Measurements from ENCODE around the gene PAX6.
"Not testable (repeated sequence)": the region's sequence is repeated elsewhere in the genome, so short reads cannot be mapped to it uniquely, and the experiment has no call there.

PAX6 gene

DNA sequence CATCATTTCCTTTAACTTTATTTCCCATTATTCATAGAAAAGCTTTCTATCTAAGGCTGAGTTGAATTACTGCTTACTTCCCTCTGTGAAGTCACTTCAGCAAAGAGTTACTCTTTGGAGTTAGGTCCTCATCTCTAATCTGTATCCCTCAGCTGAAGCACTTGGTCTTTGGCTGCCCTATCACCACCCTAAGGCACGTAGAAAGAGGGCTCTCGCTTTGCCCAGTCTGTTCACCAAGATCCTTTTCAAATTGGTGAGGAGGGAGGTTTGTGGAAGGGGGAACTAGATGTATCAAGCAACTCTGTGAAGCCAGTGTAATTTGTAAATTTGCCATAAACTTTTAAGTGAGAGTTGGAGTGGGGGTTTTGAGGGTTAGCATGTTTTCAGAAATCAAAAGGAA lies 43.4 kb downstream of the PAX6 start:
- Histone ChIP-seq H3K36me3 (ENCODE audit: control insufficient read depth in 1 of 2, insufficient read depth in 2 of 2, low read length in 2 of 2) (no peaks in the 10 kb centered on the region), H3K27me3 (ENCODE audit: control insufficient read depth in 1 of 2, insufficient read depth in 2 of 2, low read length in 2 of 2) (no peaks in the 10 kb centered on the region), H3K4me3 (ENCODE audit: low read depth in 1 of 2, low read length in 2 of 2) (no peak overlapping the region), H3K4me1 (ENCODE audit: control insufficient read depth in 1 of 2, insufficient read depth in 2 of 2, low read length in 2 of 2) (no peaks in the 10 kb centered on the region), H3K9me3 (ENCODE audit: control insufficient read depth in 1 of 2, low read length in 2 of 2) (no peaks in the 10 kb centered on the region), H3K27ac (ENCODE audit: low read depth, low read length) (no peak overlapping the region), H3K9ac (ENCODE audit: low read depth in 1 of 2, low read length in 2 of 2) (no peak overlapping the region)

DNA sequence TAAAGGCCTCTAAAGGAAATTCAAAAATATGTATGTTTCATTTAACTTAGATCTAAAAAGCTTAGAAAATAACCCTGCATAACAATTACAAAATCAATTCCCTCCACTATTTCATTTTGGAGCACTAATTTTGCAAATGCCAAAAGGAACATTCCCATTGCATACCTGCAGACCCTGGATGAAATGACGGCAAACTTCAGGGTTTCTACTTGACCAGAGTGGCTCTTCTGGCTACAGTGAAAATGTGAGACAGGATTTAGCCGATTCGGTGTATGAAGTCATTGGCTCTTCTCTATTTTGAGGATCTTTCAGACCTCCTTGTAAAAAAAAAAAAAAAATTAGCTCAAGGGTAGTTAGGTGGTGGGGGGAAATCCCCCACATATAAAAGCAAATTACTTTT lies 44.1 kb downstream of the PAX6 start:
- Histone ChIP-seq H3K9ac (ENCODE audit: low read depth in 1 of 2, low read length in 2 of 2) (no peak overlapping the region), H3K27ac (ENCODE audit: low read depth, low read length) (no peak overlapping the region), H3K4me1 (ENCODE audit: control insufficient read depth in 1 of 2, insufficient read depth in 2 of 2, low read length in 2 of 2) (no peaks in the 10 kb centered on the region), H3K9me3 (ENCODE audit: control insufficient read depth in 1 of 2, low read length in 2 of 2) (no peaks in the 10 kb centered on the region), H3K4me3 (ENCODE audit: low read depth in 1 of 2, low read length in 2 of 2) (no peak overlapping the region), H3K27me3 (ENCODE audit: control insufficient read depth in 1 of 2, insufficient read depth in 2 of 2, low read length in 2 of 2) (no peaks in the 10 kb centered on the region), H3K36me3 (ENCODE audit: control insufficient read depth in 1 of 2, insufficient read depth in 2 of 2, low read length in 2 of 2) (no peaks in the 10 kb centered on the region)

DNA sequence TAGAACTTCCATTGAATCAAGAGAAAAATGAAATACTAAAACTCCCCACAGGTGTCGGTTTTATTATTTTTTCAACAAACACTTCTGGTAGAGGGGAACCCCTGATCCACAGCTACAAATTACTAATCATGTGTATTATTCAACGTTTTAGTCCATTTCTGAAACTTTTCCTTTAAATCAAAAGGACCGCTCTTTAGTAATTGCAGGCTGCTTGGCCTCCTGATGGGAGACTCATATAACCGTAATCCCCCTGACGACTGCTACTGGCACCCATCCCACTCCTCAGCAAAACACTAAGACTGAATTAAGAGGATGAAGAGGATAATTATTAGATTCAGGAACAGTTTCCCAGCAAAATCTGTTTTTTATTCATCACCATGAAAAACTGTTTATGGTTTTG lies 46.4 kb downstream of the PAX6 start:
- H3K9ac ChIP-seq (ENCODE audit: low read depth in 1 of 2, low read length in 2 of 2) = no peak overlapping the region
- no peaks in the 10 kb centered on the region for H3K36me3 ChIP-seq (ENCODE audit: control insufficient read depth in 1 of 2, insufficient read depth in 2 of 2, low read length in 2 of 2)
- H3K27ac ChIP-seq (ENCODE audit: low read depth, low read length) = no peak overlapping the region
- no peaks in the 10 kb centered on the region for H3K4me1 ChIP-seq (ENCODE audit: control insufficient read depth in 1 of 2, insufficient read depth in 2 of 2, low read length in 2 of 2)
- H3K9me3 ChIP-seq (ENCODE audit: control insufficient read depth in 1 of 2, low read length in 2 of 2) = no peaks in the 10 kb centered on the region
- no peak overlapping the region for H3K4me3 ChIP-seq (ENCODE audit: low read depth in 1 of 2, low read length in 2 of 2)
- no peaks in the 10 kb centered on the region for H3K27me3 ChIP-seq (ENCODE audit: control insufficient read depth in 1 of 2, insufficient read depth in 2 of 2, low read length in 2 of 2)

DNA sequence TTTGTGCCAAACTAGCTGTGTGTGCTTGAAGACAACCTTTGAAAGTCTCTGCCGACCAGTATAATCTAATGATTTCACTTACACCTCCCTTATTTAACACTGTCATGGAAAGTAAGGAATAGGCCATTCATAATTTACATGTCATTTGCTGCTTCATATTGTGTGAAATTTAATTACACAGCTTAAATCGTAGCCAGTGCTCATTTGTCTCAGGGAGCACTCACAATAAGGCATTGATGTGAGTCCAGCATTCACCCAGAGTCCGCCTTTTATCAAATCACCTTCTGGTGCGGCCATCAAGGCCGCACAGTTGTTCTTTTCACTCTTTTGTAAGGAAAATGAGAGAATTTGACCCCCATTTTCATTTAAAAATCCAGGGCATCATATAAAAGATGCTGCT lies 46.9 kb downstream of the PAX6 start:
- no peaks in the 10 kb centered on the region for H3K36me3 ChIP-seq (ENCODE audit: control insufficient read depth in 1 of 2, insufficient read depth in 2 of 2, low read length in 2 of 2)

DNA sequence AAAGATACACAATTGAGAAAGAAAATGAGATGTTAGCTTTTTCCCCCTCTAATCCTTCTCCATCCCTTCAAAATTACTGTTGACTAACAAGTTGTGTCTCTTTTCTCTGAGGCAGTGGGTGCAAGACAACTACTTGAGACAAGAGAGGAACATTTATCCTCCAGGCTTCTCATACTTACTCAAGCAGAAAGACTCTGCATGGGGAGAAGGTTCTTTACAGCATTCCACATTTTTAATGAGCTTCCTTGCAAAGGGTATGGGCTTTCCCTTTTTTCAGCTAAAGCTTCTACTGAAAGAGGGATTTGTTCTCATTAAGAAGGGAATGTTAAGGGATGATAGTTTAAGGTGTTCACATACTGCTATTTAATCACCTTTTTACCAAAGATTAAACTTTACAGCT lies 47.8 kb downstream of the PAX6 start:
- Histone ChIP-seq H3K9ac (ENCODE audit: low read depth in 1 of 2, low read length in 2 of 2) (no peak overlapping the region), H3K27ac (ENCODE audit: low read depth, low read length) (no peak overlapping the region), H3K27me3 (ENCODE audit: control insufficient read depth in 1 of 2, insufficient read depth in 2 of 2, low read length in 2 of 2) (no peaks in the 10 kb centered on the region), H3K9me3 (ENCODE audit: control insufficient read depth in 1 of 2, low read length in 2 of 2) (no peaks in the 10 kb centered on the region), H3K36me3 (ENCODE audit: control insufficient read depth in 1 of 2, insufficient read depth in 2 of 2, low read length in 2 of 2) (no peaks in the 10 kb centered on the region), H3K4me1 (ENCODE audit: control insufficient read depth in 1 of 2, insufficient read depth in 2 of 2, low read length in 2 of 2) (no peaks in the 10 kb centered on the region), H3K4me3 (ENCODE audit: low read depth in 1 of 2, low read length in 2 of 2) (no peak overlapping the region)

More for the DNA sequence above, 46.9 kb downstream of the PAX6 start:
- Histone ChIP-seq H3K27ac (ENCODE audit: low read depth, low read length) (no peak overlapping the region), H3K9me3 (ENCODE audit: control insufficient read depth in 1 of 2, low read length in 2 of 2) (no peaks in the 10 kb centered on the region), H3K4me3 (ENCODE audit: low read depth in 1 of 2, low read length in 2 of 2) (no peak overlapping the region), H3K27me3 (ENCODE audit: control insufficient read depth in 1 of 2, insufficient read depth in 2 of 2, low read length in 2 of 2) (no peaks in the 10 kb centered on the region), H3K9ac (ENCODE audit: low read depth in 1 of 2, low read length in 2 of 2) (no peak overlapping the region), H3K4me1 (ENCODE audit: control insufficient read depth in 1 of 2, insufficient read depth in 2 of 2, low read length in 2 of 2) (no peaks in the 10 kb centered on the region)

DNA sequence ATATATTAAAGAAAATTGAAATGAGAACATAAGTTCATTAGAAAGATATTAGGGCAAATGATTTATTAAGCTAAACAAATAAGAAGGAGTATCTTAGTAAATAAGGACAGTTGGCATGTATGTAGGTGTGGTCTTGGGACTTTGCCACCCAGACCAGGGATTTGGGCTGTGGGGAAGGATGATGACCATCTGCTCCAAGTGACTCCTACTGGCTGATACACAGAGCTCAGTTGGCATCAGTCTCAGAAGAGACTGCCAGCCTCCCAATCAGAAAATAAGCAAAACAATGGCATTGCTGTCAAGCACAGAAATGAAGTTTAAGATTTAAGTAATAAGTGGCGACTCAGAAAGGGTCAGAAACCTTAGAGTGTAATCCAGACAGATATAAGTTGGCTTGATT lies 49.5 kb downstream of the PAX6 start:
- H3K27me3 ChIP-seq (ENCODE audit: control insufficient read depth in 1 of 2, insufficient read depth in 2 of 2, low read length in 2 of 2) = no peaks in the 10 kb centered on the region
- H3K4me1 ChIP-seq (ENCODE audit: control insufficient read depth in 1 of 2, insufficient read depth in 2 of 2, low read length in 2 of 2) = no peaks in the 10 kb centered on the region
- H3K27ac ChIP-seq (ENCODE audit: low read depth, low read length) = no peak overlapping the region
- H3K36me3 ChIP-seq (ENCODE audit: control insufficient read depth in 1 of 2, insufficient read depth in 2 of 2, low read length in 2 of 2) = no peaks in the 10 kb centered on the region
- H3K9me3 ChIP-seq (ENCODE audit: control insufficient read depth in 1 of 2, low read length in 2 of 2) = no peaks in the 10 kb centered on the region
- no peak overlapping the region for H3K4me3 ChIP-seq (ENCODE audit: low read depth in 1 of 2, low read length in 2 of 2)
- no peak overlapping the region for H3K9ac ChIP-seq (ENCODE audit: low read depth in 1 of 2, low read length in 2 of 2)

DNA sequence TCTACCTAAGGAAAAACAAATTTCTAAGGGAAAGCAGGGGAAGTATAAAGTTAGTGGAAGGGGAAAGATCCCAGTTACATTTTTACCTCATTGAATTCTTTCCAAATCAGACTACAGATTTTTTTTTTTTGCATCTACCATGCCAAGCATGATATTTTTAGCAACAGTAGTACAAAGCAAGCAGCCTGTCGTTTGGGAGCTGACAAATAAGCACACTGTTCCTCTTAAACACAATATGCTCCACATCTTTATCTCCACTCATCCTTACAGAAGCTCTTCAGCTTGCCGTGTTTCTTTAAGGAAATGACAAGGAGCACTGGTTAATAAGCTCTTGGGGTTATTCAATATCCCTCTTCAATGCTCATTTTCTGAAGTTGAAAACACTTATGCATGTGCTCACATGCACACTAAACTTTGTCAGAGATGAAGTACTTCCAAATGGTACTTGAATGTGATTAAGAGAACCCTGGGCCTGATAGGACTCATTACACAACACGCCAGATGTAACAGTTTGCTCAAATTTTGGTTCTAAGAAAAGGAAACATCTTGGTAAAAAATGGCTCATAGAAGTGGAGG lies 53.8 kb downstream of the PAX6 start:
- H3K27me3 ChIP-seq (ENCODE audit: control insufficient read depth in 1 of 2, insufficient read depth in 2 of 2, low read length in 2 of 2) = no peaks in the 10 kb centered on the region
- no peaks in the 10 kb centered on the region for H3K4me1 ChIP-seq (ENCODE audit: control insufficient read depth in 1 of 2, insufficient read depth in 2 of 2, low read length in 2 of 2)
- no peak overlapping the region for H3K4me3 ChIP-seq (ENCODE audit: low read depth in 1 of 2, low read length in 2 of 2)
- no peak overlapping the region for H3K27ac ChIP-seq (ENCODE audit: low read depth, low read length)
- H3K9ac ChIP-seq (ENCODE audit: low read depth in 1 of 2, low read length in 2 of 2) = no peak overlapping the region
- no peaks in the 10 kb centered on the region for H3K36me3 ChIP-seq (ENCODE audit: control insufficient read depth in 1 of 2, insufficient read depth in 2 of 2, low read length in 2 of 2)
- H3K9me3 ChIP-seq (ENCODE audit: control insufficient read depth in 1 of 2, low read length in 2 of 2) = no peaks in the 10 kb centered on the region

DNA sequence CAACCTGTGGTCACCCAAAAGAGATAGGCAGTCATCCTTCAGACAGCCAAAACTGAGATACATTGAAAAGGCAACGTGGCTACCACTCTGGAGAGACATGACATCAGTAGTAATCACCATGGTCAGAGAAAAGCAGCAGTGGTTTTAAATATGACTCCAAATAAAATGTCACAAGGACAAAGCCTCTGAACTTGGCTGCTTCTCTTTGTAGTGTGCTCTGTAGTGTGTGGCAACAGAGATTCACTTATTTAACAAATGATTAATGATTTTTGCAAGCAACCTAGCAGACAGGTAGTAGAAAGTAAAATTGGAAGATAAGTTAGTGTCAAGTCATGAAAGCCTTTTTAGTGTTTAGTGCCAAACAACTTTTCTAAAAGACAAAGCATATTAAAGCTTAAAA lies 63.5 kb downstream of the PAX6 start:
- no peaks in the 10 kb centered on the region for H3K27me3 ChIP-seq (ENCODE audit: control insufficient read depth in 1 of 2, insufficient read depth in 2 of 2, low read length in 2 of 2)
- H3K9me3 ChIP-seq (ENCODE audit: control insufficient read depth in 1 of 2, low read length in 2 of 2) = no peaks in the 10 kb centered on the region
- H3K4me1 ChIP-seq (ENCODE audit: control insufficient read depth in 1 of 2, insufficient read depth in 2 of 2, low read length in 2 of 2) = no peaks in the 10 kb centered on the region
- no peak overlapping the region for H3K4me3 ChIP-seq (ENCODE audit: low read depth in 1 of 2, low read length in 2 of 2)
- no peak overlapping the region for H3K9ac ChIP-seq (ENCODE audit: low read depth in 1 of 2, low read length in 2 of 2)
- no peaks in the 10 kb centered on the region for H3K36me3 ChIP-seq (ENCODE audit: control insufficient read depth in 1 of 2, insufficient read depth in 2 of 2, low read length in 2 of 2)
- H3K27ac ChIP-seq (ENCODE audit: low read depth, low read length) = no peak overlapping the region

DNA sequence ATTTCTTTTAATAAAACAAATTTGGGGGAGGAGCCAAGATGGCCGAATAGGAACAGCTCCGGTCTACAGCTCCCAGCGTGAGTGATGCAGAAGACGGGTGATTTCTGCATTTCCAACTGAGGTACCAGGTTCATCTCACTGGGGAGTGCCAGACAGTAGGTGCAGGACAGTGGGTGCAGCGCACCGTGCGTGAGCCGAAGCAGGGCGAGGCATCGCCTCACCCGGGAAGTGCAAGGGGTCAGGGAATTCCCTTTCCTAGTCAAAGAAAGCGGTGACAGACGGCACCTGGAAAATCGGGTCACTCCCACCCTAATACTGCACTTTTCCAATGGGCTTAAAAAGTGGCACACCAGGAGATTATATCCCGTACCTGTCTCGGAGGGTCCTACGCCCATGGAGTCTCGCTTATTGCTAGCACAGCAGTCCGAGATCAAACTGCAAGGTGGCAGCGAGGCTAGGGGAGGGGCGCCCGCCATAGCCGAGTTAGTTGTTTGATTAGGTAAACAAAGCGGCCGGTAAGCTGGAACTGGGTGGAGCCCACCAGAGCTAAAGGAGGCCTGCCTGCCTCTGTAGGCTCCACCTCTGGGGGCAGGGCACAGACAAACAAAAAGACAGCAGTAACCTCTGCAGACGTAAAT lies 70.3 kb downstream of the PAX6 start:
- not testable (repeated sequence) for H3K9me3 ChIP-seq (ENCODE audit: control insufficient read depth in 1 of 2, low read length in 2 of 2); H3K4me3 ChIP-seq (ENCODE audit: low read depth in 1 of 2, low read length in 2 of 2); H3K4me1 ChIP-seq (ENCODE audit: control insufficient read depth in 1 of 2, insufficient read depth in 2 of 2, low read length in 2 of 2); H3K36me3 ChIP-seq (ENCODE audit: control insufficient read depth in 1 of 2, insufficient read depth in 2 of 2, low read length in 2 of 2); H3K27me3 ChIP-seq (ENCODE audit: control insufficient read depth in 1 of 2, insufficient read depth in 2 of 2, low read length in 2 of 2); H3K27ac ChIP-seq (ENCODE audit: low read depth, low read length); H3K9ac ChIP-seq (ENCODE audit: low read depth in 1 of 2, low read length in 2 of 2)

DNA sequence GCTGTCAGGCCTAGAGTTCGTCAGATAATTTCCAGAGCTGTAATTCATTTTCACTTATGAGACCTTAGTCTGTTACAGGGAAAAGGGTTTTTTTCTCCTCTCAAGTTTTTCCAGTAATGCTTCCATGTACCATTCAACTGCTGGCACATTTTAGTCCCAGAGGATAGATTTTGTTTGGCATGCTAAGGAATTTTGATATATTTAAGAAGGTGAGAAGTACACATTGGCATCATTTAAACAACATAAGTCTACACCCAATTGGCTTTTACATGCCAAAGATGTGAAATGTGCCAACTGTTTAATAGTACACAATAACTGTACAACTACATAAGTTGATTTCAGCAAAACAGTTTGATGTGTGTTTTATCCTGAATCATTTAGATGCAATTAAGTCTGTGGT lies 71.0 kb downstream of the PAX6 start:
- H3K4me1 ChIP-seq (ENCODE audit: control insufficient read depth in 1 of 2, insufficient read depth in 2 of 2, low read length in 2 of 2) = no peaks in the 10 kb centered on the region
- H3K27me3 ChIP-seq (ENCODE audit: control insufficient read depth in 1 of 2, insufficient read depth in 2 of 2, low read length in 2 of 2) = no peaks in the 10 kb centered on the region
- H3K9me3 ChIP-seq (ENCODE audit: control insufficient read depth in 1 of 2, low read length in 2 of 2) = peaks cover 0 to under 1% of the 10 kb centered on the region in 2 donors
- no peak overlapping the region for H3K4me3 ChIP-seq (ENCODE audit: low read depth in 1 of 2, low read length in 2 of 2)
- no peaks in the 10 kb centered on the region for H3K36me3 ChIP-seq (ENCODE audit: control insufficient read depth in 1 of 2, insufficient read depth in 2 of 2, low read length in 2 of 2)
- no peak overlapping the region for H3K27ac ChIP-seq (ENCODE audit: low read depth, low read length)
- H3K9ac ChIP-seq (ENCODE audit: low read depth in 1 of 2, low read length in 2 of 2) = no peak overlapping the region

Data from duodenal mucosa (tissue), 2 donors.